GM12878 (cell line): Measurements from ENCODE around the gene TLL2. TPM values are rescaled to one million over a fixed set of nuclear protein-coding genes. Genes with fewer than 3 reads are reported as not detected.

ENCODE experiments used
- ATAC-seq: fragments of 200-7000 bp; cut with Tn5 transposase; 3 replicates; pipeline ENCODE4 v1.9.1; 2020; ENCODE audit warnings: mild to moderate bottlenecking, moderate library complexity
- BruUV-seq: library from RNA; stranded (reverse); fragments of 400-500 nt; replicated peaks from 2 replicates; lab custom pipeline; 2021; lab: Mats Ljungman, UMichigan
- CTCF ChIA-PET: fragments of 300-600 bp; sonication (Branson Sonifier 250); formaldehyde crosslinking; extraction: SDS; loops from one replicate; lab custom pipeline; 2021; ENCODE audit warnings: inconsistent platforms; lab: Yijun Ruan, JAX
- POLR2A ChIA-PET: fragments of 350-600 bp; formaldehyde crosslinking; extraction: SDS; loops from one replicate; lab custom pipeline; 2021; ENCODE audit warnings: inconsistent platforms; lab: Charles Lee
- RAD21 ChIA-PET: fragments of 300-600 bp; sonication (Branson Sonifier 250); formaldehyde crosslinking; loops from one replicate; lab custom pipeline; 2023; ENCODE audit warnings: antibody characterized with exemption; ENCODE audit not compliant: unreplicated experiment; lab: Charles Lee
- SMC1A ChIA-PET: fragments of 300-600 bp; sonication (Branson Sonifier 250); formaldehyde crosslinking; loops from one replicate; lab custom pipeline; 2023; ENCODE audit not compliant: unreplicated experiment, uncharacterized antibody; lab: Charles Lee
- DNase-seq: peaks from one replicate; pipeline ENCODE4 v3.0.0-alpha.2; 2011; ENCODE audit warnings: low read depth, low spot score
- FAIRE-seq: peaks from 3 replicates; lab custom pipeline; 2011; peaks lifted over from hg19 to GRCh38; lab: Jason Lieb, UNC
- H2AFZ ChIP-seq: 2 replicates; pipeline ENCODE4 v1.6.0; 2011; ENCODE audit warnings: low read depth, low read length, control low read depth; ENCODE audit not compliant: control insufficient read depth
- H3K27ac ChIP-seq: 2 replicates; pipeline ENCODE4 v1.5.1; 2011; ENCODE audit warnings: control low read depth; ENCODE audit not compliant: control insufficient read depth, insufficient read depth
- H3K27me3 ChIP-seq, 2 experiments: replicated peaks in 1 of 2; 2 replicates each; pipeline versions ENCODE4 v1.6.0 to v1.6.1; 2011; ENCODE audit warnings: low read length in 1 of 2; ENCODE audit not compliant: control insufficient read depth in 2 of 2, insufficient read depth in 2 of 2
- H3K36me3 ChIP-seq, 2 experiments: 2 replicates each; pipeline ENCODE4 v1.5.1; 2011; ENCODE audit warnings: low read length in 1 of 2; ENCODE audit not compliant: control insufficient read depth in 2 of 2, insufficient read depth in 2 of 2
- H3K4me1 ChIP-seq: 2 replicates; pipeline ENCODE4 v1.6.1; 2011; ENCODE audit warnings: mild to moderate bottlenecking, low read length, moderate library complexity, mixed read lengths; ENCODE audit not compliant: control insufficient read depth, insufficient read depth
- H3K4me2 ChIP-seq: 2 replicates; pipeline ENCODE4 v1.6.0; 2011; ENCODE audit warnings: control low read depth; ENCODE audit not compliant: control insufficient read depth, insufficient read depth
- H3K4me3 ChIP-seq: fragments of 200-600 bp; sonication (generic); 2 replicates; pipeline ENCODE4 v1.5.1; 2016
- H3K79me2 ChIP-seq: 2 replicates; pipeline ENCODE4 v1.6.0; 2011; ENCODE audit warnings: low read length; ENCODE audit not compliant: control insufficient read depth, insufficient read depth
- H3K9ac ChIP-seq: 2 replicates; pipeline ENCODE4 v1.8.0; 2011; ENCODE audit warnings: low read length, control low read depth, mixed read lengths; ENCODE audit not compliant: control insufficient read depth, insufficient read depth
- H3K9me3 ChIP-seq: replicated peaks from 3 replicates; pipeline ENCODE4 v1.5.1; 2011; ENCODE audit warnings: mild to moderate bottlenecking, low read length; ENCODE audit not compliant: control insufficient read depth, insufficient read depth
- H4K20me1 ChIP-seq: 2 replicates; pipeline ENCODE4 v1.6.0; 2011; ENCODE audit not compliant: control insufficient read depth, insufficient read depth
- CREB1 ChIP-seq: IDR thresholded peaks from 2 replicates; pipeline ENCODE4 v1.6.1; 2012; ENCODE audit warnings: low read depth, mild to moderate bottlenecking, inconsistent platforms
- CREM ChIP-seq: IDR thresholded peaks from 2 replicates; pipeline ENCODE4 v1.6.1; 2014; ENCODE audit warnings: antibody characterized with exemption, low read depth
- EP300 ChIP-seq, 2 experiments: fragments of 150-350 bp in 1 of 2; IDR thresholded peaks; 2 replicates each; pipeline ENCODE4 v1.6.1; 2011 to 2012; ENCODE audit warnings: low read depth in 2 of 2, low read length in 2 of 2, borderline replicate concordance in 1 of 2, improper control_type of control experiment in 1 of 2, inconsistent platforms in 1 of 2; ENCODE audit not compliant: control insufficient read depth in 1 of 2
- ETV6 ChIP-seq, 2 experiments: fragments of 450-650 bp in 1 of 2; IDR thresholded peaks in 1 of 2; conservative IDR thresholded peaks in 1 of 2; 2 replicates each; pipeline ENCODE4 v1.6.1; 2014; ENCODE audit warnings: antibody characterized with exemption in 1 of 2, borderline replicate concordance in 1 of 2, low read depth in 1 of 2, mild to moderate bottlenecking in 1 of 2, moderate library complexity in 1 of 2
- RBBP5 ChIP-seq: fragments of 200-600 bp; sonication (generic); conservative IDR thresholded peaks from 2 replicates; pipeline ENCODE4 v1.6.1; 2016
- RFX5 ChIP-seq: IDR thresholded peaks from 2 replicates; pipeline ENCODE4 v1.6.1; 2011; ENCODE audit warnings: low read depth, low read length, improper control_type of control experiment
- SIN3A ChIP-seq: IDR thresholded peaks from 2 replicates; pipeline ENCODE4 v1.6.1; 2012; ENCODE audit warnings: low read depth, low read length, improper control_type of control experiment
- SMARCA5 ChIP-seq: fragments of 450-650 bp; IDR thresholded peaks from 2 replicates; pipeline ENCODE4 v1.6.1; 2017; ENCODE audit warnings: mild to moderate bottlenecking
- STAT3 ChIP-seq: IDR thresholded peaks from 2 replicates; pipeline ENCODE4 v1.6.1; 2011; ENCODE audit warnings: low read depth, low read length, improper control_type of control experiment
- TCF12 ChIP-seq: IDR thresholded peaks from 2 replicates; pipeline ENCODE4 v1.6.1; 2011; ENCODE audit warnings: low read depth, mild to moderate bottlenecking, low read length
- YBX1 ChIP-seq: fragments of 450-650 bp; IDR thresholded peaks from 2 replicates; pipeline ENCODE4 v1.6.1; 2016; ENCODE audit warnings: antibody characterized with exemption
- YY1 ChIP-seq: IDR thresholded peaks from 2 replicates; pipeline ENCODE4 v1.6.1; 2011; ENCODE audit warnings: low read depth, mild to moderate bottlenecking, low read length
- WGBS: methylation state at CpG from one replicate; pipeline ENCODE4 v1.1.6; 2016; ENCODE audit warnings: low lambda C conversion rate; ENCODE audit not compliant: insufficient replicate concordance, insufficient coverage; ENCODE audit errors: missing lambda C conversion rate; 5-methylcytosine and 5-hydroxymethylcytosine counted together
- in situ Hi-C: fragments of 300-500 bp; cut with MboI; formaldehyde crosslinking; loops from 9 replicates; pipeline ENCODE4 v1.14.3; 2018; ENCODE audit warnings: mixed read lengths
- intact Hi-C: fragments of 100-400 bp; cut with micrococcal nuclease; formaldehyde crosslinking; loops from one replicate; pipeline ENCODE4 v1.14.2; 2022; ENCODE audit not compliant: unreplicated experiment
- polyA plus RNA-seq, 11 experiments: library from polyadenylated mRNA; depleted of rRNA in 4 of 11; unstranded in 6 of 11; stranded (reverse) in 5 of 11; fragments of >200 nt; fragmentation: Nextera tagmentation in 4 of 11; fragmentation: Illumina TruSeq in 1 of 11; extraction: Ambion mirVana in 4 of 11; extraction: Trizol in 1 of 11; gene quantifications; 1 replicate in 1 of 11; 2 replicates in 10 of 11; pipeline versions ENCODE4 v1.2.1 to v1.2.3, GENCODE V29; 2011 to 2016; ENCODE audit warnings: inconsistent platforms in 2 of 11, missing spikeins in 2 of 11, low read depth in 1 of 11
- total RNA-seq, 4 experiments: library from RNA; depleted of rRNA in 3 of 4; stranded (reverse); fragments of >200 nt in 3 of 4; fragmentation: Illumina TruSeq in 1 of 4; extraction: Trizol in 1 of 4; gene quantifications; 2 replicates each; pipeline versions ENCODE4 v1.2.1 to v1.2.3, GENCODE V29; 2013 to 2021
- TF ChIP-seq, protein P1 (sequence below): fragments of 450-650 bp; IDR thresholded peaks from 2 replicates; pipeline ENCODE4 v1.6.1; 2017; ENCODE audit warnings: antibody characterized with exemption, mild to moderate bottlenecking, moderate library complexity
- TF ChIP-seq, protein P2 (sequence below): IDR thresholded peaks from 2 replicates; pipeline ENCODE4 v1.6.1; 2011; ENCODE audit warnings: borderline replicate concordance, low read depth, mild to moderate bottlenecking, moderate library complexity, mixed read lengths, low read length; ENCODE audit not compliant: insufficient read depth; ENCODE audit errors: extremely low read length
- TF ChIP-seq, protein P3 (sequence below): fragments of 150-350 bp; IDR thresholded peaks from 2 replicates; pipeline ENCODE4 v1.6.1; 2014; ENCODE audit warnings: mild to moderate bottlenecking, low read depth, low read length
- TF ChIP-seq, protein P4 (sequence below): fragments of 450-650 bp; IDR thresholded peaks from 2 replicates; pipeline ENCODE4 v1.6.1; 2016; ENCODE audit warnings: mild to moderate bottlenecking

The TLL2 gene
- total and polyA plus RNA-seq, 10 of the 15 experiments (the other 5 are each of a cell fraction or from before 2014, with no cell fraction given) = 0.02 to 2.1 (median 0.52) TPM

DNA sequence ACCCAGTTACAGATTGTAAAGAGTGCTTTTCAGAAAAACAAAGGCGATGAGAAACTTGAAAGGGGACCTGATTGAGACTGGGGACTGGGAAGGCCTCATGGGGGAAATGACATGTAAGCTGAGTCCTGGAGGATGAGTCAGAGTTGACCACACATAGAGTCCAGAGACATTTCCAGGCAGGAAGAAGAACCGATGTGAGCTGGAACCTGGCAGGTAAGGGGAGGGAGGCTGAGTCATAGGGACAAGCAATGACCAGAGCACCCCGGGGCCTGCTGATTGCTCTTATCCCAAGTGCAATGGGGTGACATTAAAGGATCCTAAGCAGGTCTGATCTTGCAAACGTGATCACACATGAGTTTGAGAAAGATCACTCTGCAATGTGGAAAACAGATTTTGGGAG lies 11.7 kb downstream of the TLL2 start:
- Histone ChIP-seq H3K9me3 (no peaks in the 10 kb centered on the region), H2AFZ (no peak overlapping the region), H3K4me3 (no peak overlapping the region)
- CTCF ChIA-PET = interaction anchor here (1.1 to 2.2 kb wide), 3 partner anchors 8 to 12 kb away, joined by 5 to 14 read pairs (median 10); partner anchors contain the start of gene TLL2
- 10% methylated on average over 4 of the region's 4 CpGs for WGBS
- POLR2A ChIA-PET = no interaction called here
- TF ChIP-seq SIN3A (no peak), YBX1 (no peak), RFX5 (no peak), EP300 (IDR thresholded peaks at IDR 0.05; ENCODE audit: borderline replicate concordance in 1 of 2, control insufficient read depth in 1 of 2, low read depth in 2 of 2, low read length in 2 of 2) (no peak), CREM (no peak), RBBP5 (no peak), ETV6 (conservative IDR thresholded peaks at IDR 0.05 in 1 of 2, IDR thresholded peaks at IDR 0.05 in 1 of 2; ENCODE audit: borderline replicate concordance in 1 of 2, low read depth in 1 of 2) (no peak), TCF12 (no peak), STAT3 (no peak), CREB1 (no peak), SMARCA5 (no peak), YY1 (no peak)
- TF ChIP-seq, protein P1, sequence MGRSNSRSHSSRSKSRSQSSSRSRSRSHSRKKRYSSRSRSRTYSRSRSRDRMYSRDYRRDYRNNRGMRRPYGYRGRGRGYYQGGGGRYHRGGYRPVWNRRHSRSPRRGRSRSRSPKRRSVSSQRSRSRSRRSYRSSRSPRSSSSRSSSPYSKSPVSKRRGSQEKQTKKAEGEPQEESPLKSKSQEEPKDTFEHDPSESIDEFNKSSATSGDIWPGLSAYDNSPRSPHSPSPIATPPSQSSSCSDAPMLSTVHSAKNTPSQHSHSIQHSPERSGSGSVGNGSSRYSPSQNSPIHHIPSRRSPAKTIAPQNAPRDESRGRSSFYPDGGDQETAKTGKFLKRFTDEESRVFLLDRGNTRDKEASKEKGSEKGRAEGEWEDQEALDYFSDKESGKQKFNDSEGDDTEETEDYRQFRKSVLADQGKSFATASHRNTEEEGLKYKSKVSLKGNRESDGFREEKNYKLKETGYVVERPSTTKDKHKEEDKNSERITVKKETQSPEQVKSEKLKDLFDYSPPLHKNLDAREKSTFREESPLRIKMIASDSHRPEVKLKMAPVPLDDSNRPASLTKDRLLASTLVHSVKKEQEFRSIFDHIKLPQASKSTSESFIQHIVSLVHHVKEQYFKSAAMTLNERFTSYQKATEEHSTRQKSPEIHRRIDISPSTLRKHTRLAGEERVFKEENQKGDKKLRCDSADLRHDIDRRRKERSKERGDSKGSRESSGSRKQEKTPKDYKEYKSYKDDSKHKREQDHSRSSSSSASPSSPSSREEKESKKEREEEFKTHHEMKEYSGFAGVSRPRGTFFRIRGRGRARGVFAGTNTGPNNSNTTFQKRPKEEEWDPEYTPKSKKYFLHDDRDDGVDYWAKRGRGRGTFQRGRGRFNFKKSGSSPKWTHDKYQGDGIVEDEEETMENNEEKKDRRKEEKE = no peak
- TF ChIP-seq, protein P2, sequence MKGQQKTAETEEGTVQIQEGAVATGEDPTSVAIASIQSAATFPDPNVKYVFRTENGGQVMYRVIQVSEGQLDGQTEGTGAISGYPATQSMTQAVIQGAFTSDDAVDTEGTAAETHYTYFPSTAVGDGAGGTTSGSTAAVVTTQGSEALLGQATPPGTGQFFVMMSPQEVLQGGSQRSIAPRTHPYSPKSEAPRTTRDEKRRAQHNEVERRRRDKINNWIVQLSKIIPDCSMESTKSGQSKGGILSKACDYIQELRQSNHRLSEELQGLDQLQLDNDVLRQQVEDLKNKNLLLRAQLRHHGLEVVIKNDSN = no peak
- TF ChIP-seq, protein P3, sequence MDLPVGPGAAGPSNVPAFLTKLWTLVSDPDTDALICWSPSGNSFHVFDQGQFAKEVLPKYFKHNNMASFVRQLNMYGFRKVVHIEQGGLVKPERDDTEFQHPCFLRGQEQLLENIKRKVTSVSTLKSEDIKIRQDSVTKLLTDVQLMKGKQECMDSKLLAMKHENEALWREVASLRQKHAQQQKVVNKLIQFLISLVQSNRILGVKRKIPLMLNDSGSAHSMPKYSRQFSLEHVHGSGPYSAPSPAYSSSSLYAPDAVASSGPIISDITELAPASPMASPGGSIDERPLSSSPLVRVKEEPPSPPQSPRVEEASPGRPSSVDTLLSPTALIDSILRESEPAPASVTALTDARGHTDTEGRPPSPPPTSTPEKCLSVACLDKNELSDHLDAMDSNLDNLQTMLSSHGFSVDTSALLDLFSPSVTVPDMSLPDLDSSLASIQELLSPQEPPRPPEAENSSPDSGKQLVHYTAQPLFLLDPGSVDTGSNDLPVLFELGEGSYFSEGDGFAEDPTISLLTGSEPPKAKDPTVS = no peak
- TF ChIP-seq, protein P4, sequence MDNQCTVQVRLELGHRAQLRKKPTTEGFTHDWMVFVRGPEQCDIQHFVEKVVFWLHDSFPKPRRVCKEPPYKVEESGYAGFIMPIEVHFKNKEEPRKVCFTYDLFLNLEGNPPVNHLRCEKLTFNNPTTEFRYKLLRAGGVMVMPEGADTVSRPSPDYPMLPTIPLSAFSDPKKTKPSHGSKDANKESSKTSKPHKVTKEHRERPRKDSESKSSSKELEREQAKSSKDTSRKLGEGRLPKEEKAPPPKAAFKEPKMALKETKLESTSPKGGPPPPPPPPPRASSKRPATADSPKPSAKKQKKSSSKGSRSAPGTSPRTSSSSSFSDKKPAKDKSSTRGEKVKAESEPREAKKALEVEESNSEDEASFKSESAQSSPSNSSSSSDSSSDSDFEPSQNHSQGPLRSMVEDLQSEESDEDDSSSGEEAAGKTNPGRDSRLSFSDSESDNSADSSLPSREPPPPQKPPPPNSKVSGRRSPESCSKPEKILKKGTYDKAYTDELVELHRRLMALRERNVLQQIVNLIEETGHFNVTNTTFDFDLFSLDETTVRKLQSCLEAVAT = no peak
- TF ChIP-seq, all 136 proteins: peak for 0
- intact Hi-C loops = no loop called here
- H3K9ac ChIP-seq = no peak overlapping the region
- BruUV-seq = no TSS peak
- FAIRE-seq = no peak
- H3K79me2 ChIP-seq = no peaks in the 10 kb centered on the region
- no peaks in the 10 kb centered on the region for H3K36me3 ChIP-seq
- H3K27ac ChIP-seq = no peak overlapping the region
- peaks cover 4% of the 10 kb centered on the region; the same call in 1 of the 2 replicates for H3K4me1 ChIP-seq
- ChIA-PET SMC1A (interaction anchor here (0.9 to 2.6 kb wide), 4 partner anchors 8 to 28 kb away, joined by 3 to 10 read pairs (median 6); no protein-coding TSS in a partner anchor), RAD21 (interaction anchor here (1.5 kb wide), 1 partner anchor 33 kb away, joined by 3 read pairs; no protein-coding TSS in a partner anchor)
- H4K20me1 ChIP-seq = no peaks in the 10 kb centered on the region
- no peak for ATAC-seq
- no peak overlapping the region for H3K4me2 ChIP-seq
- in situ Hi-C loops = no loop called here
- no peak for DNase-seq
- no peaks in the 10 kb centered on the region; a peak in 1 of 4 replicates for H3K27me3 ChIP-seq
